Measurements from ENCODE around the gene ZNF518A.

Gene ZNF518A

GRCh38 chr10:96129387-96130325 lies at the start of gene ZNF518A:
TSS of gene ZNF518A (plus strand) at chr10:96130297. CDS start at chr10:96156323, 26,026 bp downstream.
- peak; percentile 73 for DNase-seq (ENCODE audit: low spot score)

- DNase-seq (ENCODE audit: low spot score) = no peak
Measured at GRCh38 chr10:96082153-96082552, 47.9 kb upstream of the ZNF518A start.

GRCh38 chr10:96082748-96083147 lies 47.3 kb upstream of the ZNF518A start:
- no peak for DNase-seq (ENCODE audit: low spot score)

DNA sequence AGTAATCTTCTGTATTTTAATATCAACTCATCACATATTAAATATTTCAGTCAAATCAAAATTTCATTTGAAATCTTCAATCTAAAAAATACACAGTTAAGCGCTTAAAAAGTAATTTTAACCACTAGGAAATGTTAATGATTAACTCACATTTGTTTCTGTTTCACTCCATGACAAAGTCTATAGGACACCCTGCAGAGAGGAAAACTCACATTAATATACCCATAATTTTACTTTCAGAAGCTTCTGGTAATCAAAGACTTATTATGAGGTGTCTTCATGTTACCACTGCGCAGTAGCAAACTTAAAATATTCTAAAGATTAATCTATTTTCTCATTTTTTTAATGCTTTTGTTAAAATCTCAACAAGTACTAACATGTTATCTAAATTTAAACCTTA lies 41.0 kb upstream of the ZNF518A start:
- no peak for DNase-seq (ENCODE audit: low spot score)

DNA sequence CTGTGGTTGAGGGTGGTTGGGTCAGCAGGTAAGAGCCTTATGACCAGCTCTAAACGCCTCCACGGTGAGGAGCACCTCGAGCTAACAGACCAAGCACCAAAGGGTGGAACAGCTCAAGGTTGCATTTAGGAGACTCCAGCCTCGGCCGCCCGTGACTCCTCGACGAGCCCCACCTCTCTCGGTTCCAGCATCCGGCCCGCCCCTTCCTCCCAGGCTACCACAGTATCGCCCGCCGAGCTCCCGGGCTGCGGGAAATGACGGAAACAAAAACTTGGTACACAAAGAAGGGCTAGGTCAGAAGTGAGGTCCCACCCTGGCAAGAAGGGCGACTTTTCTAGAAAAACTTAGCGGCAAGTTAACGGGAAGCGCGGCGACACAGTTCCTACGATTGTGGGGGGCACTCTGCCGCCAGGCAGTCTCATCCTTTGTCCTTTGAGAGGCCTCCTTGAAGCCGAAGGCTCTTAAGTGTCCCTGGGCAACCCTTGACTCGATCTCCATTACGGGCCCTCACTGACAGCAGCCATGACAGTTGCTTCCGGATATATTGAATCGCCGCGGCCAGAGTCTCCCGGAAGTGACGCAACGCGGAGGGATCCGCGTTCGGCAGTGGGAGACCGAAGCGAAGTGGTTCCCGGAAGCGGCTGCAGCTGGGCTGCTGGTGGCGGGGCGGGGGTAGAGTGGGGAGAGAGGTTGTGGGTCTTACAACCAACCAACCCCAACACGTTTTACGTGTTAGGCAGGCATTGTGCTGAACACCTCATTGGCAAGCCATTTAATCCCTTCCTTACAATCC lies 40.2 kb upstream of the ZNF518A start:
- DNase-seq (ENCODE audit: low spot score) = peak; percentile 73

DNA sequence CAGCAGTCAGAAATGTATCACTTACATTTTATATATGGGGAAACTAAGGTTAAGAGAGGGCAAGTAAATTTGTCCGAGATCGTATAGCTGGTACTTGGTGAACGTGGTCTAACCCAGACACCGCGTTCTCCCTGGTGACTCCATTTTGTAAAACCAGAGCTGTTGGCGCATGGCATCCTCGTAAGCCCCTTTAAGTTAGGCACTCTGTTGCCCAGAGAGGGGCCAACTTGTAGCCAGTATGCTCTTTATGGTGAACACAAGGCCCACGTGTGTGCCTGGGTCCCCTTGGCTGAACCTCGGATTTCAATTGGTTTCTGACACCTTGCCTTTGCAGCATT lies 39.7 kb upstream of the ZNF518A start:
- DNase-seq (ENCODE audit: low spot score) = no peak

DNA sequence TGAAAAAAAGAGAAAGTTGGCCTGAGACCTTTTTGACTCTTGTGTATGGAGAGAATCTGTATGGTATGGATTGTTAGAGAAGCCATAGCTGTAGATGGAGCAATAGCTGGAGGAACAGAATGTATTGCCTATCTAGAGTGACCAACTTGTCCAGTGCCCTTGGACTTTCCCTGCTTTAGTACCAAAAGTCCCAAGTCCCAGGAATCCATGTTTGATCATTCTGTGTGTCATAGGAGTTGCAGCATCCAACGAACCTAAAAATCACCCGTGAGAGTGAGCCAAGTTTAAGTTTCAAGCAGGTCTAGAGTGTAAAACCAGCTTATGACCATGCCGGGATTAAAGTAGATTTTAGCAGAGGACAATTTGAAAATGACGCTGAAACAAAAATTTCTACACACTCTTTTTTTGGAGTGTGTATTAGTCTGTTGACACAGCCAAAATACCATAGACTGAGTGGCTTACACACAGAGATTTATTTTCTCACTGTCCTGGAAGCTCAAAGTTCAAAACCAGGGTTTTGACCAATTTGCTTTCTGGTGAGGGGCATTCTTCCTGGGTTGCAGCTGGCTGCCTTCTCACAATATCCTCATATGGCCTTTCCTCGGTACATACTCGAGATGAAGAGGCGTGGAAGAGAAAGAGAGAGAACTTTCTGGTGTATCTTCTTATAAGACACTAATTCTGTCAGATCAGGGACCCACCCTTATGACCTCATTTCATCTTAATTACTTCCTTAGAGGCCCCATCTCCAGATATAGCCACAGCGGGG lies 36.9 kb upstream of the ZNF518A start:
- no peak for DNase-seq (ENCODE audit: low spot score)

- DNase-seq (ENCODE audit: low spot score) = no peak
Measured at GRCh38 chr10:96093948-96094347, 36.1 kb upstream of the ZNF518A start.

DNA sequence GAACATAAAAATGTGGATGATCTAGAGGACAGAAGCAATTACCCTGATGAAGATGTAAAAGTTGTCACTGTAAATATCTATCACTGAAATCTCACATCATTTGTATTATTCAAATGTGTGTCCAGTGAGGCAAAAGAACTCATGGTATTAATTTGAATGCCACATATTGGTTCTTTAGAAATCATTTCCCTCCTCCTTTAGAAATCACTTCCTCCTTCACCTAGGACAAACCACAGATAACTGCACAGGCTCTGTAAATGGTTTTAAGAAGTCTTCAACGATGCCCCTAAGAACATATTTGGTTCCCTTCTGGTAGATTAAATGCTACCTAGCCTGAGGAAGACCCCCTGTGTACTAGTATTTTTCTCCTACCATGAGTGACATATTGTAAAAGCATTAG lies 33.1 kb upstream of the ZNF518A start:
- no peak for DNase-seq (ENCODE audit: low spot score)

GRCh38 chr10:96097865-96098264 lies 32.2 kb upstream of the ZNF518A start:
- DNase-seq (ENCODE audit: low spot score) = no peak

GRCh38 chr10:96107623-96108038 lies 22.5 kb upstream of the ZNF518A start:
- no peak for DNase-seq (ENCODE audit: low spot score)

GRCh38 chr10:96112531-96112930 lies 17.6 kb upstream of the ZNF518A start:
- no peak for DNase-seq (ENCODE audit: low spot score)

DNA sequence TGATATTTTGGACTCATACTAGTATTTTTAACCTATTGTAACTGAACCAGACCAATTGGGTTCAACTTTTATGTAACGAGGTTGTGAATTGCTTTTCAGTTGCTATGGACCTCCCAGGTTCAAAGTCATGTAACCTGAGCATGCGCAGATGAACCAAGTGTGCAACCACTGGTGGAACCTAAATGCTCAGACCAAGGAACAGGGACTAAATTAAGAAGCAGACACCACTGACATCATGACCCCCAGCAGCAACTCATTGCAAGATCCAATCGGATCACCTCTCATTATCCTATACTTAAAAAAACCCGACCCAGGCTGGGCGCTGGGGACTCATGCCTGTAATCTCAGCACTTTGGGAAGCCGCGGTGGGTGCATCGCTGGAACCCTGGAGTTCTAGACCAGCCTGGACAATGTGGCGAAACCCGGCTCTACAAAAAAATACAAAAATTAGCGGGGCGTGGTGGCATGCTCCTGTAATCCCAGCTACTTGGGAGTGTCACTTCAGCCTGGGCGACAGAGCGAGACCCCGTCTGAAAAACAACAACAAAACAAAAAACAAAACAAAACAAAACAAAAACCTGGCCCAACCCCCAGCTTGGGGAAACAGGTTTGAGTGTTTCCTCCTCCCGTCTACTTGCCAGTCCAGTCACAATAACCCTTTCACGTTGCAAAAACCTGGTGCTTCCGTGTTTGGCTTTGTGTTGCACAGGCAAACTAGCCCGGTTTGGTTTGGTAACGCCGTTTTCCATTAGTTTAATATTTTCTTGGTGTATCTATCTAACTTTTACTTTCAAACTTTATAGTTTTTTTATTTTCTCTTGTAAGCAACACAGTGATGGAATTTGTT lies 11.3 kb upstream of the ZNF518A start:
- no peak for DNase-seq (ENCODE audit: low spot score)

- no peak for DNase-seq (ENCODE audit: low spot score)
Measured at GRCh38 chr10:96122824-96123223, 7.3 kb upstream of the ZNF518A start.

DNA sequence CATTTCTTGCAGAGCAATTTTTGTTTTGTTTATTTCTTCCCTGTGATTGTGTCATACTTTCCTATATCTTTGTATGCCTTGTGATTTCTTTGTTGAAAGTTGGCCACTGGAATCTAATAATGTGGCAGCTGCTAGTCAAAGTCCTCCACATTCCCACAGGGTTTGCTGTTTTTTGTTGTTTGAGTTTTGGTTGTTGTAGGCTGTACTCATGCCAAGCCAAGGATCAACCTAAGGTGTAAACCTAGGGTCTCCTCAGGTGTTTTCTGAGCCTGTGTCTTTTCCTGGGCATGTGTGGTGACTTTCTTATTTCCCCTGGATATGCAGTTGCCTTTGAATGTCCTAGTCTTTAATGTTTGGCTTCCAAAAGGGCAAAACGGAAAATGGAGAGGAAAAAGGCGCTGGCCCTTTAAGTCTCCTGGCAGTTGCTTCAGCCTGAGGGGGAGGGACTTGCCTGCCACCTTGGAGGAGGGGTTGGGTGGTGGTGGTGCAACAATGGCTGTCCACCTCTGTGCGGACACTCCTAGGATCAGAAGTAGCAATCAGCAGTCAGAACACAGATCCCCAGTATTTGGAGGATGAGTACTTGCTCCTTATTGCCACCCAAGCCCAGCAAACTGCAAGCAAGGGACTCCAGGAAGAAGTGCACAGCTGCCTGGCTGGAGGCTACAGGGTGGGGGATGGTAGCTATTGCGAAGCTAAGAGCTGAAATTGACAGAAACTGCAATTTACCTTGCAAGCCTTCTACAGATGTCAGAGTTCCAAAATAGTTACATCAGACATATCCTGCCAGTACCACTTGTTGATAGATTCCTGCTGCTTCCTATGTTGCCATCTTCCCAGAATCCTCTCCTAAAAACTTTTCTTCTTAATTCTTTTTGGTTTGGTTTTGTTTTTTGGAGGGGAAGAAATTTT lies 5.6 kb upstream of the ZNF518A start:
- no peak for DNase-seq (ENCODE audit: low spot score)

- DNase-seq (ENCODE audit: low spot score) = no peak
Measured at GRCh38 chr10:96125142-96125515, 5.0 kb upstream of the ZNF518A start.

GRCh38 chr10:96130326-96130995 lies 364 bp downstream of the ZNF518A start:
- DNase-seq (ENCODE audit: low spot score) = peak; percentile 8

DNA sequence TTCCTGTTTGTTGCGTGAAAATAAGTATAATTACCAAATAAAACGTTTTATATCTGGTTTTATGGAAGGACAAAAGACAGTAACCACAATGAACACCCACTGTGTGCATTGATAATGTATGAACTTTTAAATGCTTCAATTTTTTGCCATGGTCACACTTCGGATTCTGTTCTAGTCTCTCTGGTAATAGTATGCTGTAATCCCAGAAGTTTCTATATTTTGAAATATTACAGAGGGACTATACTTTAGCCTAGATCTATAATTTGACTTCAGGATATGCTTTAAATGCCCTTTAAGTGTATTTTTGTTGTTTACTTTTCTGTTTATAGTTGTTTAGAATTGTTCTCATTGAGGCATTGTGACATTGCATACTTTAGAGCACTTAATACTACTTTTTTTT lies 1.5 kb downstream of the ZNF518A start:
- no peak for DNase-seq (ENCODE audit: low spot score)

- no peak for DNase-seq (ENCODE audit: low spot score)
Measured at GRCh38 chr10:96133135-96133534, 3.0 kb downstream of the ZNF518A start.

- no peak for DNase-seq (ENCODE audit: low spot score)
Measured at GRCh38 chr10:96136810-96137209, 6.7 kb downstream of the ZNF518A start.
